ENCODE data around the gene MAGEA11.
"Not testable (repeated sequence)": the region's sequence is repeated elsewhere in the genome, so short reads cannot be mapped to it uniquely, and the experiment has no call there.

Gene MAGEA11

DNA sequence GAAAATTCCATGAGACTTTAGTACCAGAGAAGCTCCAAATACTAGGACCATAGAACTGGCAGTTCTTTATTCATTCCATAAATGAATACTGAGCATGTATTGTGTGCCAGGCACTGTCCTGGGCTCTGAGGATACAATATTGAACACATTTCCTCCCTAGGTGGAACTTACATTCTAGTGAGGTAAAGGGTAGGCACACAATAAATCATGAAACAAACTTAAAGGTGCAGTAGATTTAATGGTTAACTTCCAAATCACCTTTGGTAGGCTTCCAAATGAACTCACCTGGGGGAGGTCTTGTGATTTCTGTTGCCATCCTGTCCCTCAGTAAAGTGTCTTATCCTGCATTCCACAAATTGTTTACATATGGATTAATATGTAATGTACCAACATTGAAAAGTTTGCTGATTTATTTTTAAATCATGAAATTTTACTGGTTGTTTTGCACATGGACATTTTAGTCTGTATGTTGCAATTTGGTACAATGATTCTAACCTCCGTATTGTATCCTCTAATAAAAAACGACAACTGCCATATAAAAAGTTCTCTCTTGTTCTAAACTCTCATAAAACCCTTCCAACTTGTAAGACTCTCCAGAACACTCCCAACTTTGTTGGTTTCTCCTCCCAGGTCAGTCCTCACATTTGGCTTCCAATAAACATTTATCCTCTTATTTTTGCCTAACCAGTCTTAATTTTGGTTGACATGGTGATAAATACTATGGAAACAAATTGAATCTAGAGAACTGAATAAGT lies 4.5 kb upstream of the MAGEA11 start:
- Mint-ChIP-seq H3K4me3 (no peak overlapping the region), H3K4me1 (ENCODE audit: low read depth) (no peaks in the 10 kb centered on the region)

DNA sequence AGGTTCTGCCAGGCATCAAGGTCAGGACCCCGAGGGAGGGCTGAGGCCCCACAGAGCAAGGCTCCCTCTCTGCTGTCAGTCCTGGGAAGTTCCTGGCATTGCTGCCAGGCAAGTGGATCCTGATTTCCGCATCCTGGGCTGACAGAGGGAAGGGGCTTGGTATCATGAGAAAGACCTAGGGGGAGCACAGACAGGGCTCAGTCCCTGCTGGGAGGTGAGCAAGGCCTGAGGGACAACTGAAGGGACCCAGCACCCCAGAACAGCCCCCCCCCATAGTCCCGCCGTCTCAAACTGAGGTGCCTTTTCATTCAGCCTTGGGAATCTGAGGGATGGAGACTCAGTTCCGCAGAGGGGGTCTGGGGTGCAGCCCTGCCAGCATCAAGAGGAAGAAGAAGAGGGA lies 971 bp downstream of the MAGEA11 start:
- Mint-ChIP-seq H3K4me1 (ENCODE audit: low read depth) (no peaks in the 10 kb centered on the region), H3K27ac (no peak overlapping the region)

More for the DNA sequence above, 4.5 kb upstream of the MAGEA11 start:
- Mint-ChIP-seq H3K9me3 (ENCODE audit: low read depth) (no peaks in the 10 kb centered on the region), H3K27ac (no peak overlapping the region), H3K36me3 (no peaks in the 10 kb centered on the region), H3K27me3 (no peaks in the 10 kb centered on the region)

DNA sequence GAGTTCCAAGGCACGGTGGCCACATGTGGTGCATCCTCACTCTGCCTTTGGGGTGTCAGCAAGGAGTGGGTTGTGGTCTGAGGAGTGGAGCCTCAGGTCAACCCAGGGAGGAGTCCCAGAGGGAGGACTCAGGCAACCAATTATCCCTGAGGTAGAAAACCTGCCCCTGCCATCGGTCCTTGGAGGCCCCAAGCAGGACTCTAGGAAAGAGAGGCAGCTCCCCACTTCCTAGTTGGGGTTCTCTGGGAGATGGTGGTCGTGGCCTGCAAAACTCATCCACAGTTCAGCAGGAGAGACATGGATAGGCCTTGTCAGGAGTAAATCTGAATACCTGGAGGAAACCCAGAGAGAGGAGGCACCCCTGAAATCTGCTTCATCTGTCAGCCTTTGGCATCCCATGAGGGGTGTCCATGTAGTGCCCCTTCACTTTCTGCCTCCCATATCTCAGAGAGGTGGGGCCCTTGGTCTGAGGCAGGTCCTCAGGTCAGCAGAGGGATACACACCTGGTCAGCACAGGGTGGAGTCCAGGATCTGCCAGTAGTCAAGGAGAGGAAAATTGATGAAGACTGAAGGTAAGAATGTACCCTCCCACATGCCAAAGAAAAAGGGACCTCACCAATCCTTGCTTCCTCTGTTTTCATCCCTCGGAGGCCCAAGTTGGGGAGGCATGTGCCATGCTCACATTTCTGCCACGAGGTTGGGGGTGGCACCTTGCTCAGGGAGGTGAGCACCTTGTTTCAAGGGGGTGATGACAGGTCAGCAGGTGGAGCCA lies 1.6 kb downstream of the MAGEA11 start:
- Mint-ChIP-seq H3K4me1 (ENCODE audit: low read depth) (no peaks in the 10 kb centered on the region), H3K4me3 (no peak overlapping the region), H3K9me3 (ENCODE audit: low read depth) (no peaks in the 10 kb centered on the region), H3K36me3 (no peaks in the 10 kb centered on the region), H3K27me3 (no peaks in the 10 kb centered on the region), H3K27ac (no peak overlapping the region)

More for the DNA sequence above, 971 bp downstream of the MAGEA11 start:
- no peaks in the 10 kb centered on the region for H3K36me3 Mint-ChIP-seq
- no peaks in the 10 kb centered on the region for H3K27me3 Mint-ChIP-seq
- no peak overlapping the region for H3K4me3 Mint-ChIP-seq
- H3K9me3 Mint-ChIP-seq (ENCODE audit: low read depth), result no peaks in the 10 kb centered on the region

DNA sequence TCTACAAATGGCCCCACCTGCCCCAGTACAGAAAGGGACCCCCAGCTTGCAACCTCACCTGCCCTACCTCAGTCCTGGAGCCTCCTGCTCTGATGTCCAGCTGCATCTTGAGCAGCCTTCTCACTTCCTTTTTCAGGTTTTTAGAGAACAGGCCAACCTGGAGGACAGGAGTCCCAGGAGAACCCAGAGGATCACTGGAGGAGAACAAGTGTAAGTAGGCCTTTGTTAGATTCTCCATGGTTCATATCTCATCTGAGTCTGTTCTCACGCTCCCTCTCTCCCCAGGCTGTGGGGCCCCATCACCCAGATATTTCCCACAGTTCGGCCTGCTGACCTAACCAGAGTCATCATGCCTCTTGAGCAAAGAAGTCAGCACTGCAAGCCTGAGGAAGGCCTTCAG lies 3.6 kb downstream of the MAGEA11 start:
- Mint-ChIP-seq H3K9me3 (ENCODE audit: low read depth) (no peaks in the 10 kb centered on the region), H3K36me3 (no peaks in the 10 kb centered on the region), H3K27ac (no peak overlapping the region), H3K4me3 (no peak overlapping the region), H3K4me1 (ENCODE audit: low read depth) (no peaks in the 10 kb centered on the region), H3K27me3 (no peaks in the 10 kb centered on the region)

DNA sequence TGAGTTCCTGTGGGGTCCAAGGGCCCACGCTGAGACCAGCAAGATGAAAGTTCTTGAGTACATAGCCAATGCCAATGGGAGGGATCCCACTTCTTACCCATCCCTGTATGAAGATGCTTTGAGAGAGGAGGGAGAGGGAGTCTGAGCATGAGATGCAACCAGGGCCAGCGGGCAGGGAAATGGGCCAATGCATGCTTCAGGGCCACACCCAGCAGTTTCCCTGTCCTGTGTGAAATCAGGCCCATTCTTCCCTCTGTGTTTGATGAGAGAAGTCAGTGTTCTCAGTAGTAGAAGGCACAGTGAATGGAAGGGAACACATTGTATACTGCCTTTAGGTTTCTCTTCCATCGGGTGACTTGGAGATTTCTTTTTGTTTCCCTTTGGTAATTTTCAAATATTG lies 4.8 kb downstream of the MAGEA11 start:
- Mint-ChIP-seq H3K4me1 (ENCODE audit: low read depth) (no peaks in the 10 kb centered on the region), H3K27me3 (no peaks in the 10 kb centered on the region), H3K9me3 (ENCODE audit: low read depth) (no peaks in the 10 kb centered on the region), H3K27ac (no peak overlapping the region), H3K4me3 (no peak overlapping the region), H3K36me3 (no peaks in the 10 kb centered on the region)

DNA sequence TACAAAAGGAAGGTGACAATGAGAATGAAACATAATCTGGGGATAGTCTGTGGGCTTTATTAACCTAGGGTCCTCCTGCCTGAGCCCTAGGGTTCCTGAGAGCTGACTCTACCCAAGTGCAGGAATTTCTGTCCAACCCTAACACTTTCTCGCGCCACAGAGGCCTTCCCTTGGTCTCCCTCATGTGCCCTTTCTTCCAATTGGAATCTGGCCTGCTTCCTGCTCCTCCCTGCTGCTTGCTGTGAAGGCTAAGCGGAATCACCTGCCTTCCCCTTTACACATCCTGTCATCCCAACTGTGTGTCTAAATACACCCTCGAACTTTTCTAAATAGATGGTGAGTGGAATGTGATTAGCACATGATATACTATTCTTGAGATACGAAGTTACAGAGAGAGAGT lies 5.9 kb downstream of the MAGEA11 start:
- Mint-ChIP-seq H3K36me3 (no peaks in the 10 kb centered on the region), H3K9me3 (ENCODE audit: low read depth) (no peaks in the 10 kb centered on the region), H3K4me1 (ENCODE audit: low read depth) (no peaks in the 10 kb centered on the region), H3K4me3 (no peak overlapping the region), H3K27ac (no peak overlapping the region), H3K27me3 (no peaks in the 10 kb centered on the region)

DNA sequence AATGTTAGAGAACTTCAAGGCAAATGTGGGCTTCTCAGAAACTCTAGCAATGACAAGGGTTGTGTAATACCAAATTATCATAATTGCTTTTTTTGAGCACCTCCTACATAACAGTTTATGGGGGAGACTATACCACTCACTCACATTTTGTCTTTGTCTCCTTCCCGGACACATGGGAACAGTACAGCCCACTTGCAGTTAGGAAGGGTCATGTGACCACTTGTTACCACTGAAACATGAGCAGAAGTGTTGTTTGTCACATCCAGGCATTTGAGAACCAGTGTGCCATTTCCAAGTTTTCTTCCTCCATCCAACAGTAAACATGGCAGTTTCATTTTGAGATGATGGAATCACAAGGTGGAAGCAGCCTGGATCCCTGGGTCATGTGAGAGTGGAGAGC lies 6.9 kb downstream of the MAGEA11 start:
- H3K27ac Mint-ChIP-seq, result no peak overlapping the region
- H3K4me1 Mint-ChIP-seq (ENCODE audit: low read depth), result no peaks in the 10 kb centered on the region
- H3K4me3 Mint-ChIP-seq, result no peak overlapping the region
- H3K36me3 Mint-ChIP-seq, result no peaks in the 10 kb centered on the region
- no peaks in the 10 kb centered on the region for H3K9me3 Mint-ChIP-seq (ENCODE audit: low read depth)
- H3K27me3 Mint-ChIP-seq, result no peaks in the 10 kb centered on the region

DNA sequence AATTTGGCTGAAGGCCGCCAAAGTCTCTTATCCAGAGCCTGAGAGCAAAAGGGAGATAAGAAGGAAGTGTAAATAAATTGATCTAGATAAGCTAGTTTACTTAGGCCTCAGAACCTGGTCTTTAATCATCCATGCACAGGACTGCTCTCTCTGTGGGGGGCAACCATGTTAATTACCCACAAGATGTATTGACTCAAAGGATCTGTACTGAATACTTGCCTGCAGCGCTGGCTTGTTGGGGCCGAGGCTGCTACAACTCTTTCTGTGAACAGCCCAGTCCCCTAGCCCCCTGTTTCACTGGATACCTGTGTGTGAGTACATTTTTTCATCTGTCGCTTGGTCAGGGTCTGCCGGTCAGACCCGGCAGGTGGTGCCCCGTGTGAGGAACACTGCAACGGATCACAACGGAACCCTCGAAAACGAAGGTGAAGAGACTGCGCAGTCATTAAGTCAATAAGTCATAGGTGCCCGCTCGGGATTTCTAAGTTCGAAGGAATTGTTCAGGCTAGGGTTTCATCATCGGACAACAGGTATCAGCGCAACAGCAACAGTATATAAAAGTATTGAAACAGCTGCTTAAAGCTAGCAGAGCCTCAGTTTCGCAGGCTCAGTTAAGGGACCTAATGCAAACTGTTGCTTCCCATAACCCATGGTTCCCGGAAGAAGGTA lies 8.3 kb downstream of the MAGEA11 start:
- H3K27ac Mint-ChIP-seq, result no peak overlapping the region

DNA sequence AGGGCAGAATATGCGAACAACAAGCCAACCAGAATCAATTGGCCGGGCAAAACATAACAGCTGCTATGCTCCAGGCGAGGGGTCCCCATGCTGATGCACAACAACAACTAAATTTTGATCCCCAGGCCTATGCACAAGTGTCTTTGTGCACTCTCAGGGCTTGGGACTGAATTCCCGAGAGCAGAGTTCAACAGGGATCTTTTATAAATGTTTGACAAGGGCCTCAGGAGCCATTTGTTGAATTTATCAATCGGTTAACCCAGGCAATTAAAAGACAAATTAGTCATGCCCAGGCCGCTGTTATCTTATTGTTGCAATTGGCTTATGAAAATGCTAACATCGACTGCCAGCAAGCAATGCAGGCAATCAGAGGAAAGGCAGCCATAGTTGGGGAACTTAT lies 9.4 kb downstream of the MAGEA11 start:
- H3K27ac Mint-ChIP-seq; H3K4me3 Mint-ChIP-seq; H3K36me3 Mint-ChIP-seq; H3K9me3 Mint-ChIP-seq (ENCODE audit: low read depth); H3K4me1 Mint-ChIP-seq (ENCODE audit: low read depth); H3K27me3 Mint-ChIP-seq: not testable (repeated sequence)

More for the DNA sequence above, 8.3 kb downstream of the MAGEA11 start:
- H3K36me3 Mint-ChIP-seq, result no peaks in the 10 kb centered on the region
- no peaks in the 10 kb centered on the region for H3K9me3 Mint-ChIP-seq (ENCODE audit: low read depth)
- H3K27me3 Mint-ChIP-seq, result no peaks in the 10 kb centered on the region
- H3K4me3 Mint-ChIP-seq, result no peak overlapping the region
- no peaks in the 10 kb centered on the region for H3K4me1 Mint-ChIP-seq (ENCODE audit: low read depth)

DNA sequence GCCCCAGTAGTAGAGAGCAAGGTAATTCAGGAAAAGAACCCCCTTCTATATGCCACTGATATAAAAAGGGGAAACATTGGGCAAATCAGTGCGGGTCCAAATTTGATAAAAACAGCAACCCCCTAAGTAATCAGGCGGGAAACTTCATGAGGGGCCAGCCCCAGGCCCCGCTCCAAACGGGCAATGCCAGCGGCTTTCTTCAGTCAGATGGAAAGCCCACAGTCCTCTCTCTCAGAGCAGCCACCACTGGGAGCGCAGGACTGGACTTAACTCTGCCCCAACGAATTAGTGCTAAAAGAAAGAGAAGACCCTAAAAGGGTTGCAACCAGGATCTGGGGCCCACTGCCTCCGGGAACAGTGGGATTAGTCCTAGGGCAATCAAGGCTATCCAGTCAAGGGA lies 9.9 kb downstream of the MAGEA11 start:
- no peaks in the 10 kb centered on the region for H3K4me1 Mint-ChIP-seq (ENCODE audit: low read depth)
- no peaks in the 10 kb centered on the region for H3K27me3 Mint-ChIP-seq
- no peaks in the 10 kb centered on the region for H3K9me3 Mint-ChIP-seq (ENCODE audit: low read depth)
- H3K36me3 Mint-ChIP-seq, result no peaks in the 10 kb centered on the region
- H3K4me3 Mint-ChIP-seq, result no peak overlapping the region
- H3K27ac Mint-ChIP-seq, result no peak overlapping the region

DNA sequence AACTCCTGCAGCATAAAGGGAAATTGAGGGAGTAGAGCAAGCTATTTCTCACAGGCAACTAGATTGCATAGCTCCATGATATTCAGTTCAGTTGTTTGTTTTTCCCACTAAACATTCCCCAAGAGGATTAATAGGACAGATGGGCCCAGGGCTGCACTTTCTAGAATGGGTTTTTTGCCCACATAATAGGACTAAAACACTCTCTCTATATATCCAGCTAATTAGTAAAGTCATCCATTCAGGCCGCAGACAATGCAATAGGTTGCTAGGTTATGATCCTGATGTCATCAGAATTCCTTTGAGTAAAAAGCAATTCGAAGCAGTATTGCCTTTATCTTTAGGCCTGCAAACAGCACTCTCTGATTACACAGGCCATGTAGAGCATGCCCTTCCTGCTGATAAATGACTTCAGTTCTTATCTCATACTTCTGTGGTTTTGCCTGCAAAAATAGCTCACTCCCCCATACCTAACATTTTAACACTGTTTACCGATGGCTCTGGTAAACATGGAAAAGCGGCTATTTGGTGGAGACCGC lies 11.8 kb downstream of the MAGEA11 start:
- not testable (repeated sequence) for H3K4me1 Mint-ChIP-seq (ENCODE audit: low read depth); H3K4me3 Mint-ChIP-seq; H3K36me3 Mint-ChIP-seq; H3K9me3 Mint-ChIP-seq (ENCODE audit: low read depth); H3K27me3 Mint-ChIP-seq; H3K27ac Mint-ChIP-seq

DNA sequence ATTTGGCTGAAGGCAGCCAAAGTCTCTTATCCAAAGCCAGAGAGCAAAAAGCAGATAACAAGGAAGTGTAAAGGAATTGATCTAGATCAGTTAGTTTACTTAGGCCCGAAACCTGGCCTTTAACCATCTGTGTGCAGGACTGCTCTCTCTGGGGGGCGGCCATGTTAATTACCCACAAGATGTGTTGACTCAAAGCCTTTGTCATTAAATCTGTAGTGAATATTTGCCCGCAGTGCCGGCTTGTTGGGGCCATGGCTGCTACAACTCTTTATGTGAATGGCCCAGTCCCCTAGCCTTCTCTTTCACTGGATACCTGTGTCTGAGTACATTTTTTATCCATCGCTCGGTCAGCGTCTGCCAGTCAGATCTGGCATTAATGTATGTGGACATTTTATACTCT lies 15.4 kb downstream of the MAGEA11 start:
- not testable (repeated sequence) for H3K27ac Mint-ChIP-seq; H3K4me3 Mint-ChIP-seq; H3K4me1 Mint-ChIP-seq (ENCODE audit: low read depth); H3K36me3 Mint-ChIP-seq; H3K27me3 Mint-ChIP-seq; H3K9me3 Mint-ChIP-seq (ENCODE audit: low read depth)

DNA sequence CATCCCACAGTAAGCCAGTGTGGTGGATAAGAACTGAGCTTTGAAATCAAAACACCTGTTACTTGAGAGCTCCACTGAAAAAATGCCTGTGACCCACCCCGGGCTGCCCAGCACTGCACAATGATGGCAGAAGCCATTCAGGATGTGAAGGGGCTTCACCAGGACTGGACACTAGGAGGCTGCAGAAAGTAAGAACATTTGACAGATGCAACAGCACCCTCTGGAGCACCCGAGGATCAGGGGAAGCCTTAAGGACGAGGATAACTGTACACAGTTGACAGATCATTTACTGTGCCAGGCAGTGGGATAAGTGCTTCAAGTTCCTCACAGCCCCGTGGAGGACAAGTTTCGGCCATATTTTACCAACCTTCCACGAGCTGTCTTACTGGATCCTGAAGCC lies 30.4 kb downstream of the MAGEA11 start:
- not testable (repeated sequence) for H3K27me3 Mint-ChIP-seq; H3K27ac Mint-ChIP-seq; H3K4me1 Mint-ChIP-seq (ENCODE audit: low read depth); H3K36me3 Mint-ChIP-seq; H3K4me3 Mint-ChIP-seq; H3K9me3 Mint-ChIP-seq (ENCODE audit: low read depth)

DNA sequence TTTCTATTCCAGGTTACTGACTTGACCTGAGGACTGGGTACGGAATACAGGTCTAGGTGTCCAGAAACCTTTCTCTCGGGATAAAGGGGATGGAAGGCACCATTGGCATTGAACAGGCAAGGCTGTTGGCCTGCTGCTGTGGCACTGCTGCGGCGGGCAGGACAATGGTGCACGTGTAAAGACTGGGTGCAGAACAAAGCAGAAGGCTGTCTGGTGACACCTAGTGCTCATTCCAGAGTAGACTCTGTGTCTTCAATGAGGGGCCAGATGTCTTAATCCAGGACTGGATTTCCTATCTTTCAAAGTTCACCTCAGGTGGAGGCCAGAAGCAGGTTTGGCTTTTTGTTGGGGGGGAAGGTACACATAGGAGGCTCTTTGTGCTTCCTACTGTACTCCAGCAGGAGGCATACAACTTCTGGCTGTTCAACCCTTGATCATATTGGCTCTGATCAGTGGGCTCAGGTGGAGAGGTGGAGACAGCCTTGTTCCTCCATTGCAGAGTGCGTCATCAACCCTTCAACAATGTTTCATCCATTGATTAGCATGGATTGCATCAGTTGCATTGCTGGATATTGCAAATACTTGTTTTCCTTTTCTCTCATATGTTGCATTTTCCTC lies 34.6 kb downstream of the MAGEA11 start:
- H3K27ac Mint-ChIP-seq; H3K4me3 Mint-ChIP-seq; H3K4me1 Mint-ChIP-seq (ENCODE audit: low read depth); H3K36me3 Mint-ChIP-seq; H3K9me3 Mint-ChIP-seq (ENCODE audit: low read depth); H3K27me3 Mint-ChIP-seq: not testable (repeated sequence)
